Thyroid gland (tissue), 4 donors: Measurements from ENCODE around the gene ATXN7L1.

Experiments
- CTCF ChIP-seq, 6 experiments: fragments of 200-600 bp in 3 of 6; fragments of 450-650 bp in 3 of 6; sonication (generic) in 3 of 6; IDR thresholded peaks; one replicate each; pipeline ENCODE4 v1.5.1; 2016 to 2019; ENCODE audit warnings: antibody characterized with exemption in 6 of 6, mild to moderate bottlenecking in 2 of 6, inconsistent platforms in 1 of 6, moderate library complexity in 1 of 6
- POLR2A ChIP-seq, 2 donors: fragments of 450-650 bp; IDR thresholded peaks; one replicate each; pipeline ENCODE4 v1.6.1; 2017; ENCODE audit warnings: antibody characterized with exemption in 2 of 2, mild to moderate bottlenecking in 2 of 2, moderate library complexity in 1 of 2

DNA sequence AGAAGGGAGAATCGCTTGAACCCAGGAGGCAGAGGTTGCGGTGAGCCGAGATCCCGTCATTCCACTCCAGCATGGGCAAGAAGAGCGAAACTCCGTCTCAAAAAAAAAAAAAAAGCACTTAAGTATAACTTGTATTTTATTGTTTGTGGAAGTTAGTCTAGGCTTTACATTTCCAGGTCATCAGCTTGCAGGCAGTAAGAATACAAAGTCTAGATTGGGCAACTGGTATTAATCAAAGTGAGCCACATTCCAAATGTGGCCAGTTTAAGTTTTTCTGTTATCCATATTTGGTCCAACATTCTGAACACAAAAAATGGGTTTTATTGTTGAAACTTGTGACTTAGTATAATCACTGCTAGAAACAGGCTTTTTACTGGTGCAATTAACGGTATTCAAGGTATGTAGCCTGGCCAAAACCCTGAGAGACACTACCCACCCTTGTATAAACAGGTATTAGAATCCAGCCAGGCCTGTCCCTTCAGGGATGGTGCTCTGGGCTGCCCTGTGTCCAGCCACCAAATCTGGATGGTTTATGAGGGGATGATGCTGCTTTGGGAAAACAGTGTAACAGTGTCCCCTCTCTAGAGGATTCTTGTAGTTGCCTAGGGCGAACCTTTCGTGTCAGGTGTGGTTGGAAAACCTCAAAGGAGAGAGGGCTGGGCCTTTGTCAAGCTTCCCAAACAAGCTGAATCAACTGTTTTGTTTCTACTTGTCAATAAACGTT is 173.0 kb downstream of the ATXN7L1 start:
- no peak for TF ChIP-seq CTCF (IDR thresholded peaks at IDR 0.05)
- TF ChIP-seq POLR2A (IDR thresholded peaks at IDR 0.05): no peak
